Bronchial epithelial cell (primary cell): ENCODE results near the gene BABAM2. TPM values are rescaled to one million over a fixed set of nuclear protein-coding genes. Genes with fewer than 3 reads are reported as not detected.

ENCODE experiments used
- DNase-seq: peaks from one replicate; pipeline ENCODE4 v3.0.0-alpha.2; 2010; ENCODE audit warnings: low read depth
- FAIRE-seq: peaks from 2 replicates; lab custom pipeline; 2011; peaks lifted over from hg19 to GRCh38; lab: Jason Lieb, UNC
- H3K27me3 ChIP-seq: 2 replicates; pipeline ENCODE4 v1.5.1; 2011; ENCODE audit warnings: low read length; ENCODE audit not compliant: control insufficient read depth, insufficient read depth
- H3K36me3 ChIP-seq: 2 replicates; pipeline ENCODE4 v1.5.1; 2011; ENCODE audit warnings: low read length; ENCODE audit not compliant: control insufficient read depth, insufficient read depth
- H3K4me3 ChIP-seq: 2 replicates; pipeline ENCODE4 v1.5.1; 2011; ENCODE audit warnings: mild to moderate bottlenecking, low read depth, low read length, control low read depth
- CTCF ChIP-seq: IDR thresholded peaks from 2 replicates; pipeline ENCODE4 v1.5.1; 2011; ENCODE audit warnings: mild to moderate bottlenecking, moderate library complexity, low read length, control low read depth, inconsistent platforms; ENCODE audit not compliant: insufficient read depth, severe bottlenecking
- total RNA-seq: library from RNA; depleted of rRNA; stranded (reverse); fragments of >200 nt; gene quantifications from 2 replicates; pipeline ENCODE4 v1.2.1, GENCODE V29; 2014

The BABAM2 gene
- total RNA-seq, 1 donor from 2014 or later: 8.4 TPM

- no peak for TF ChIP-seq CTCF
- FAIRE-seq (no peak), DNase-seq (no peak)
- H3K4me3 ChIP-seq: no peak overlapping the region
- no peaks in the 10 kb centered on the region for H3K36me3 ChIP-seq
- H3K27me3 ChIP-seq: no peaks in the 10 kb centered on the region
These were observed 291.3 kb downstream of the BABAM2 start for GRCh38 chr2:28181801-28182200.

- TF ChIP-seq CTCF: no peak
- no peaks in the 10 kb centered on the region for H3K36me3 ChIP-seq
- no peak for FAIRE-seq
- no peaks in the 10 kb centered on the region for H3K27me3 ChIP-seq
- DNase-seq: no peak
- H3K4me3 ChIP-seq: no peak overlapping the region
These were observed 291.8 kb downstream of the BABAM2 start for GRCh38 chr2:28182348-28182747.

GRCh38 chr2:28185153-28185552 is 294.6 kb downstream of the BABAM2 start:
- Histone ChIP-seq H3K4me3 (no peak overlapping the region), H3K36me3 (no peaks in the 10 kb centered on the region), H3K27me3 (no peaks in the 10 kb centered on the region)
- TF ChIP-seq CTCF: no peak
- DNase-seq (peak; percentile 91), FAIRE-seq (peak; percentile 18)

- Histone ChIP-seq H3K4me3 (no peak overlapping the region), H3K27me3 (no peaks in the 10 kb centered on the region), H3K36me3 (no peaks in the 10 kb centered on the region)
- FAIRE-seq: no peak
- no peak for TF ChIP-seq CTCF
- DNase-seq: peak; percentile 83
These were observed 295.4 kb downstream of the BABAM2 start for GRCh38 chr2:28185891-28186290.

GRCh38 chr2:28187186-28187585 is 296.7 kb downstream of the BABAM2 start:
- no peak overlapping the region for H3K4me3 ChIP-seq
- H3K27me3 ChIP-seq: no peaks in the 10 kb centered on the region
- H3K36me3 ChIP-seq: no peaks in the 10 kb centered on the region
- DNase-seq (no peak), FAIRE-seq (no peak)
- no peak for TF ChIP-seq CTCF

- FAIRE-seq (no peak), DNase-seq (no peak)
- Histone ChIP-seq H3K4me3 (no peak overlapping the region), H3K36me3 (no peaks in the 10 kb centered on the region), H3K27me3 (no peaks in the 10 kb centered on the region)
- no peak for TF ChIP-seq CTCF
These were observed 297.9 kb downstream of the BABAM2 start for GRCh38 chr2:28188436-28188835.
